PC-9 (cell line): ENCODE measurements around the gene TMSB4X.

Source experiments
- EZH2 ChIP-seq: fragments of 200-600 bp; sonication (generic); IDR thresholded peaks from 2 replicates; pipeline ENCODE4 v1.8.0; 2017; ENCODE audit warnings: antibody characterized with exemption, low read depth
- TF ChIP-seq, protein P1 (sequence below): fragments of 200-600 bp; sonication (generic); conservative IDR thresholded peaks from 2 replicates; pipeline ENCODE4 v1.6.1; 2017; ENCODE audit warnings: mixed run types, antibody characterized with exemption, mild to moderate bottlenecking, moderate library complexity

DNA sequence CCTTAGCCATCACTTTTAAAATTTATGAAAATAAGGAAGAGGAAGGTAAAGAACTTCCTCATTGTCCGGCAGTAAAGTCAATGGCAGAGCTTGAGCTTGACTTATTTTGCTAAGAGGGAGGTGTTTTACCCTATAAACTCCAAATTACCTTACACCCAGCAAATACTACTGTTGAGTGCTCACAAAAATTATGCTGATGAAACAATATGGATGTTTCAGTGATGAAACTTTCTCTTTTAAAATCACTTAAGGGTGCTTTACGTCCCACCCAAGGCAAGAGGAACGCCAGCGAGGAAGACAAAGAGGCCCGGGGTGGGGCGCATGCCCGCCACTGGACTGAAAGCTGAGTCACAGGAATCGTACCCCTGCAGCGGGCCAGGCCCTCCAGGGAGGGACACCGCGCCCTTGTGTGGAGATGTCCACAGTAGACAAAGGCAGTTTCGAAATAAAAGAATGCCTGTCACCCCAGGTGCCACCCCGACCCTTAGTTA lies 560 bp upstream of the TMSB4X start:
- TF ChIP-seq, protein P1, sequence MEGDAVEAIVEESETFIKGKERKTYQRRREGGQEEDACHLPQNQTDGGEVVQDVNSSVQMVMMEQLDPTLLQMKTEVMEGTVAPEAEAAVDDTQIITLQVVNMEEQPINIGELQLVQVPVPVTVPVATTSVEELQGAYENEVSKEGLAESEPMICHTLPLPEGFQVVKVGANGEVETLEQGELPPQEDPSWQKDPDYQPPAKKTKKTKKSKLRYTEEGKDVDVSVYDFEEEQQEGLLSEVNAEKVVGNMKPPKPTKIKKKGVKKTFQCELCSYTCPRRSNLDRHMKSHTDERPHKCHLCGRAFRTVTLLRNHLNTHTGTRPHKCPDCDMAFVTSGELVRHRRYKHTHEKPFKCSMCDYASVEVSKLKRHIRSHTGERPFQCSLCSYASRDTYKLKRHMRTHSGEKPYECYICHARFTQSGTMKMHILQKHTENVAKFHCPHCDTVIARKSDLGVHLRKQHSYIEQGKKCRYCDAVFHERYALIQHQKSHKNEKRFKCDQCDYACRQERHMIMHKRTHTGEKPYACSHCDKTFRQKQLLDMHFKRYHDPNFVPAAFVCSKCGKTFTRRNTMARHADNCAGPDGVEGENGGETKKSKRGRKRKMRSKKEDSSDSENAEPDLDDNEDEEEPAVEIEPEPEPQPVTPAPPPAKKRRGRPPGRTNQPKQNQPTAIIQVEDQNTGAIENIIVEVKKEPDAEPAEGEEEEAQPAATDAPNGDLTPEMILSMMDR = no peak
- TF ChIP-seq EZH2 = no peak
